Measurements from ENCODE around the gene FAM83F. TPM values are rescaled to one million over a fixed set of nuclear protein-coding genes. Genes with fewer than 3 reads are reported as not detected.

Gene FAM83F
- polyA plus RNA-seq, 4 donors: 8.5 to 19.9 (median 14.0) TPM

DNA sequence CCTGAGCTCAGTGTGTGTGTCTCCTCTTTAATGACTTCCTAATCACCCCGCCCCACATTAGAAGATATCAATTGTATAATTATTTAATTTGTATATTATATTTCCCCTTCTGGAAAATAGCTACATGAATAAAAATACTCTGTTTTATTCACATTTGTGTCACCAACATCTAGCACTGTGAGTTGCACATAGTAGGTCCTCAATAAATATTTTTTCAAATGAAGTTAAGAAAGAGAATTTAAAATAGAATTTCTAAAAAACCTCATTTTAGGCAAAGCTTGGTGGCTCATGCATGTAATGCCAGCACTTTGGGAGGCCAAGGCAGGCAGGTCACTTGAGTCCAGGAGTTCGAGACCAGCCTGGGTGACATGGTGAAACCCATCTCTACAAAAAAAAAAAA, 59.7 kb downstream of the FAM83F start:
- Histone ChIP-seq H3K9me3 (ENCODE audit: control insufficient read depth in 2 of 2, insufficient read depth in 1 of 2, low read depth in 1 of 2, low read length in 1 of 2) (no peaks in the 10 kb centered on the region), H3K4me1 (ENCODE audit: control insufficient read depth in 3 of 3, insufficient read depth in 2 of 3, low read depth in 1 of 3, low read length in 2 of 3) (peaks cover 0 to 21% (median 3%) of the 10 kb centered on the region in 3 donors), H3K27me3 (ENCODE audit: control insufficient read depth in 3 of 3, insufficient read depth in 3 of 3, low read length in 3 of 3) (no peaks in the 10 kb centered on the region), H3K36me3 (ENCODE audit: control insufficient read depth in 3 of 3, insufficient read depth in 2 of 3, low read depth in 1 of 3, low read length in 3 of 3) (peaks cover 0 to 4% (median 0%) of the 10 kb centered on the region in 3 donors), H3K4me3 (ENCODE audit: low read depth in 1 of 3, low read length in 3 of 3) (no peak overlapping the region), H3K27ac (ENCODE audit: low read depth in 1 of 3, low read length in 2 of 3) (no peak overlapping the region)
- no peak for DNase-seq
- FAIRE-seq: no peak
- WGBS, 3 donors: 94 to 97% (median 95%) methylated on average over 2 of the region's 2 CpGs

GRCh38 chr22:40055143-40055883, 60.6 kb downstream of the FAM83F start:
- FAIRE-seq (no peak), DNase-seq (peak; percentile 39 to 82)
- WGBS, 3 donors: 58 to 60% (median 59%) methylated on average over 8 of the region's 8 CpGs
- peaks cover 0 to 21% (median 3%) of the 10 kb centered on the region in 3 donors for H3K4me1 ChIP-seq (ENCODE audit: control insufficient read depth in 3 of 3, insufficient read depth in 2 of 3, low read depth in 1 of 3, low read length in 2 of 3)
- H3K27me3 ChIP-seq (ENCODE audit: control insufficient read depth in 3 of 3, insufficient read depth in 3 of 3, low read length in 3 of 3): no peaks in the 10 kb centered on the region
- no peak overlapping the region for H3K4me3 ChIP-seq (ENCODE audit: low read depth in 1 of 3, low read length in 3 of 3)
- peaks cover 0 to 4% (median 0%) of the 10 kb centered on the region in 3 donors for H3K36me3 ChIP-seq (ENCODE audit: control insufficient read depth in 3 of 3, insufficient read depth in 2 of 3, low read depth in 1 of 3, low read length in 3 of 3)
- H3K9me3 ChIP-seq (ENCODE audit: control insufficient read depth in 2 of 2, insufficient read depth in 1 of 2, low read depth in 1 of 2, low read length in 1 of 2): no peaks in the 10 kb centered on the region
- peak overlapping the region in 1 of 3 donors; percentile 77 for H3K27ac ChIP-seq (ENCODE audit: low read depth in 1 of 3, low read length in 2 of 3)

GRCh38 chr22:40056154-40056553, 61.4 kb downstream of the FAM83F start:
- H3K4me1 ChIP-seq (ENCODE audit: control insufficient read depth in 3 of 3, insufficient read depth in 2 of 3, low read depth in 1 of 3, low read length in 2 of 3): peaks cover 0 to 18% (median 3%) of the 10 kb centered on the region in 3 donors
- no peaks in the 10 kb centered on the region for H3K9me3 ChIP-seq (ENCODE audit: control insufficient read depth in 2 of 2, insufficient read depth in 1 of 2, low read depth in 1 of 2, low read length in 1 of 2)
- H3K4me3 ChIP-seq (ENCODE audit: low read depth in 1 of 3, low read length in 3 of 3): no peak overlapping the region
- H3K36me3 ChIP-seq (ENCODE audit: control insufficient read depth in 3 of 3, insufficient read depth in 2 of 3, low read depth in 1 of 3, low read length in 3 of 3): peaks cover 0 to 4% (median 0%) of the 10 kb centered on the region in 3 donors
- DNase-seq: no peak
- 90 to 97% (median 94%) methylated on average over 4 of the region's 4 CpGs for WGBS, 3 donors
- H3K27me3 ChIP-seq (ENCODE audit: control insufficient read depth in 3 of 3, insufficient read depth in 3 of 3, low read length in 3 of 3): no peaks in the 10 kb centered on the region
- no peak for FAIRE-seq
- no peak overlapping the region for H3K27ac ChIP-seq (ENCODE audit: low read depth in 1 of 3, low read length in 2 of 3)

GRCh38 chr22:40056559-40056958, 61.8 kb downstream of the FAM83F start:
- H3K27me3 ChIP-seq (ENCODE audit: control insufficient read depth in 3 of 3, insufficient read depth in 3 of 3, low read length in 3 of 3): no peaks in the 10 kb centered on the region
- no peak for DNase-seq
- H3K4me1 ChIP-seq (ENCODE audit: control insufficient read depth in 3 of 3, insufficient read depth in 2 of 3, low read depth in 1 of 3, low read length in 2 of 3): peaks cover 0 to 15% (median 3%) of the 10 kb centered on the region in 3 donors
- 93 to 100% (median 97%) methylated on average over 3 of the region's 3 CpGs for WGBS, 3 donors
- H3K4me3 ChIP-seq (ENCODE audit: low read depth in 1 of 3, low read length in 3 of 3): no peak overlapping the region
- no peaks in the 10 kb centered on the region for H3K9me3 ChIP-seq (ENCODE audit: control insufficient read depth in 2 of 2, insufficient read depth in 1 of 2, low read depth in 1 of 2, low read length in 1 of 2)
- no peak overlapping the region for H3K27ac ChIP-seq (ENCODE audit: low read depth in 1 of 3, low read length in 2 of 3)
- H3K36me3 ChIP-seq (ENCODE audit: control insufficient read depth in 3 of 3, insufficient read depth in 2 of 3, low read depth in 1 of 3, low read length in 3 of 3): peaks cover 0 to 4% (median 0%) of the 10 kb centered on the region in 3 donors
- FAIRE-seq: no peak

GRCh38 chr22:40057652-40058051, 62.9 kb downstream of the FAM83F start:
- H3K4me3 ChIP-seq (ENCODE audit: low read depth in 1 of 3, low read length in 3 of 3): no peak overlapping the region
- H3K27ac ChIP-seq (ENCODE audit: low read depth in 1 of 3, low read length in 2 of 3): no peak overlapping the region
- H3K9me3 ChIP-seq (ENCODE audit: control insufficient read depth in 2 of 2, insufficient read depth in 1 of 2, low read depth in 1 of 2, low read length in 1 of 2): no peaks in the 10 kb centered on the region
- no peaks in the 10 kb centered on the region for H3K27me3 ChIP-seq (ENCODE audit: control insufficient read depth in 3 of 3, insufficient read depth in 3 of 3, low read length in 3 of 3)
- peaks cover 0 to 4% (median 0%) of the 10 kb centered on the region in 3 donors for H3K36me3 ChIP-seq (ENCODE audit: control insufficient read depth in 3 of 3, insufficient read depth in 2 of 3, low read depth in 1 of 3, low read length in 3 of 3)
- no peak for FAIRE-seq
- H3K4me1 ChIP-seq (ENCODE audit: control insufficient read depth in 3 of 3, insufficient read depth in 2 of 3, low read depth in 1 of 3, low read length in 2 of 3): peaks cover 0 to 15% (median 3%) of the 10 kb centered on the region in 3 donors
- no peak for DNase-seq

- 71 to 86% (median 84%) methylated on average over 5 of the region's 5 CpGs for WGBS, 3 donors
- no peaks in the 10 kb centered on the region for H3K27me3 ChIP-seq (ENCODE audit: control insufficient read depth in 3 of 3, insufficient read depth in 3 of 3, low read length in 3 of 3)
- DNase-seq: no peak
- peaks cover 0 to 15% (median 3%) of the 10 kb centered on the region in 3 donors for H3K4me1 ChIP-seq (ENCODE audit: control insufficient read depth in 3 of 3, insufficient read depth in 2 of 3, low read depth in 1 of 3, low read length in 2 of 3)
- H3K27ac ChIP-seq (ENCODE audit: low read depth in 1 of 3, low read length in 2 of 3): no peak overlapping the region
- H3K36me3 ChIP-seq (ENCODE audit: control insufficient read depth in 3 of 3, insufficient read depth in 2 of 3, low read depth in 1 of 3, low read length in 3 of 3): peaks cover 0 to 4% (median 0%) of the 10 kb centered on the region in 3 donors
- H3K4me3 ChIP-seq (ENCODE audit: low read depth in 1 of 3, low read length in 3 of 3): no peak overlapping the region
- FAIRE-seq: no peak
- no peaks in the 10 kb centered on the region for H3K9me3 ChIP-seq (ENCODE audit: control insufficient read depth in 2 of 2, insufficient read depth in 1 of 2, low read depth in 1 of 2, low read length in 1 of 2)
These were observed 63.5 kb downstream of the FAM83F start for GRCh38 chr22:40058265-40058664.

GRCh38 chr22:40065981-40066380, 71.2 kb downstream of the FAM83F start:
- H3K27ac ChIP-seq (ENCODE audit: low read depth in 1 of 3, low read length in 2 of 3): no peak overlapping the region
- FAIRE-seq: no peak

DNA sequence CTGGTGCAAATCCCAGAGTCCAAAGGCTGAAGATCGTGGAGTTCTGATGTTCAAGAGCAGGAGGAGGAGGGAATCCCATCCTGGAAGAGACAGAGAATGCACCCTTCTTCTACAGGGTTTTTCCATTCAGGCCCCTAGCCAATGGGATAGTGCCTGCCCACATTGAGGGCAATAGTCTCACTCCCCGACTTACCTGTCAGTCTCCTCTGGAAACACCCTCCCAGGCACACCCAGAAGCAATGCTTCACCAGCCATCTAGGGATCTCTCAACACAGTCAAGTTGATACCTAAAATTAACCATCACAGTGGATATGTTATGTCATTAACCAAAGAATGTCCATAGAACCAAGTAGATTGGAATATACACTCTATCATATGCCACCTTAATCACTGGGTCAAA, 72.9 kb downstream of the FAM83F start:
- Histone ChIP-seq H3K4me3 (ENCODE audit: low read depth in 1 of 3, low read length in 3 of 3) (no peak overlapping the region), H3K9me3 (ENCODE audit: control insufficient read depth in 2 of 2, insufficient read depth in 1 of 2, low read depth in 1 of 2, low read length in 1 of 2) (no peaks in the 10 kb centered on the region), H3K27me3 (ENCODE audit: control insufficient read depth in 3 of 3, insufficient read depth in 3 of 3, low read length in 3 of 3) (no peaks in the 10 kb centered on the region), H3K36me3 (ENCODE audit: control insufficient read depth in 3 of 3, insufficient read depth in 2 of 3, low read depth in 1 of 3, low read length in 3 of 3) (peaks cover 0 to 8% (median 0%) of the 10 kb centered on the region in 3 donors), H3K27ac (ENCODE audit: low read depth in 1 of 3, low read length in 2 of 3) (no peak overlapping the region), H3K4me1 (ENCODE audit: control insufficient read depth in 3 of 3, insufficient read depth in 2 of 3, low read depth in 1 of 3, low read length in 2 of 3) (peaks cover 3 to 6% (median 6%) of the 10 kb centered on the region in 3 donors)
- DNase-seq: peak in 1 of 2 donors; percentile 61
- 44 to 78% (median 58%) methylated on average over 2 of the region's 2 CpGs for WGBS, 3 donors
- no peak for FAIRE-seq

More at GRCh38 chr22:40065981-40066380, 71.2 kb downstream of the FAM83F start:
- Histone ChIP-seq H3K9me3 (ENCODE audit: control insufficient read depth in 2 of 2, insufficient read depth in 1 of 2, low read depth in 1 of 2, low read length in 1 of 2) (no peaks in the 10 kb centered on the region), H3K36me3 (ENCODE audit: control insufficient read depth in 3 of 3, insufficient read depth in 2 of 3, low read depth in 1 of 3, low read length in 3 of 3) (peaks cover 0 to 8% (median 0%) of the 10 kb centered on the region in 3 donors), H3K4me1 (ENCODE audit: control insufficient read depth in 3 of 3, insufficient read depth in 2 of 3, low read depth in 1 of 3, low read length in 2 of 3) (peaks cover 0 to 3% (median 3%) of the 10 kb centered on the region in 3 donors), H3K4me3 (ENCODE audit: low read depth in 1 of 3, low read length in 3 of 3) (no peak overlapping the region), H3K27me3 (ENCODE audit: control insufficient read depth in 3 of 3, insufficient read depth in 3 of 3, low read length in 3 of 3) (no peaks in the 10 kb centered on the region)
- 94 to 96% (median 96%) methylated on average over 3 of the region's 3 CpGs for WGBS, 3 donors
- DNase-seq: no peak

Data from small intestine (tissue), 7 donors.